Liver (tissue), 9 donors: ENCODE data around the gene WBP2. TPM values are rescaled to one million over a fixed set of nuclear protein-coding genes. Genes with fewer than 3 reads are reported as not detected.
A peak's percentile ranks its signal among the peaks of the same experiment; 100 is the strongest.

Source experiments
- DNase-seq: peaks from one replicate; pipeline ENCODE4 v3.0.0-alpha.2; 2017; ENCODE audit warnings: low spot score
- H3K27ac ChIP-seq, 2 donors: one replicate each; pipeline ENCODE4 v1.7.0; 2013; ENCODE audit warnings: inconsistent platforms in 2 of 2, low read length in 2 of 2, control low read depth in 1 of 2, low read depth in 1 of 2, mild to moderate bottlenecking in 1 of 2
- H3K27me3 ChIP-seq, 4 donors: one replicate each; pipeline versions ENCODE4 v1.6.1 to v1.7.0; 2013; ENCODE audit warnings: low read length in 3 of 4, inconsistent platforms in 1 of 4, mild to moderate bottlenecking in 1 of 4, moderate library complexity in 1 of 4; ENCODE audit not compliant: control insufficient read depth in 4 of 4, insufficient read depth in 4 of 4
- H3K36me3 ChIP-seq, 4 donors: one replicate each; pipeline versions ENCODE4 v1.6.1 to v1.7.0; 2013; ENCODE audit warnings: low read length in 3 of 4, mild to moderate bottlenecking in 3 of 4, low read depth in 1 of 4, moderate library complexity in 1 of 4; ENCODE audit not compliant: control insufficient read depth in 4 of 4, insufficient read depth in 3 of 4
- H3K4me1 ChIP-seq, 4 donors: one replicate each; pipeline versions ENCODE4 v1.6.1 to v1.7.0; 2013; ENCODE audit warnings: low read length in 3 of 4, mild to moderate bottlenecking in 3 of 4, moderate library complexity in 1 of 4; ENCODE audit not compliant: control insufficient read depth in 4 of 4, insufficient read depth in 4 of 4
- H3K4me3 ChIP-seq, 3 donors: one replicate each; pipeline versions ENCODE4 v1.6.1 to v1.7.0; 2013; ENCODE audit warnings: low read length in 3 of 3, control low read depth in 1 of 3, low read depth in 1 of 3, mild to moderate bottlenecking in 1 of 3
- H3K9ac ChIP-seq, 2 donors: one replicate each; pipeline ENCODE4 v1.7.0; 2013; ENCODE audit warnings: low read length in 2 of 2, mild to moderate bottlenecking in 2 of 2, moderate library complexity in 2 of 2, control low read depth in 1 of 2, low read depth in 1 of 2
- H3K9me3 ChIP-seq, 4 donors: one replicate each; pipeline versions ENCODE4 v1.6.1 to v1.7.0; 2013; ENCODE audit warnings: low read length in 3 of 4; ENCODE audit not compliant: control insufficient read depth in 4 of 4
- EGR1 ChIP-seq, 2 donors: IDR thresholded peaks; 2 replicates each; pipeline ENCODE4 v1.6.1; 2016 to 2018; ENCODE audit warnings: antibody characterized with exemption in 2 of 2, low read depth in 2 of 2
- FOXA1 ChIP-seq: IDR thresholded peaks from 2 replicates; pipeline ENCODE4 v1.6.1; 2016; ENCODE audit warnings: antibody characterized with exemption
- FOXA2 ChIP-seq: IDR thresholded peaks from 2 replicates; pipeline ENCODE4 v1.6.1; 2016; ENCODE audit warnings: antibody characterized with exemption
- GABPA ChIP-seq, 2 donors: IDR thresholded peaks in 1 of 2; conservative IDR thresholded peaks in 1 of 2; 2 replicates each; pipeline ENCODE4 v1.6.1; 2016; ENCODE audit warnings: antibody characterized with exemption in 2 of 2, mild to moderate bottlenecking in 1 of 2, moderate library complexity in 1 of 2
- HNF4A ChIP-seq, 2 donors: conservative IDR thresholded peaks; 2 replicates each; pipeline ENCODE4 v1.6.1; 2016; ENCODE audit warnings: antibody characterized with exemption in 2 of 2, mild to moderate bottlenecking in 2 of 2
- HNF4G ChIP-seq: IDR thresholded peaks from 2 replicates; pipeline ENCODE4 v1.6.1; 2016; ENCODE audit warnings: antibody characterized with exemption
- JUND ChIP-seq, 2 donors: IDR thresholded peaks; 2 replicates each; pipeline ENCODE4 v1.6.1; 2016; ENCODE audit warnings: antibody characterized with exemption in 2 of 2
- NR2F2 ChIP-seq: IDR thresholded peaks from 2 replicates; pipeline ENCODE4 v1.6.1; 2016; ENCODE audit warnings: antibody characterized with exemption
- RAD21 ChIP-seq, 2 donors: IDR thresholded peaks; 2 replicates each; pipeline ENCODE4 v1.6.1; 2016; ENCODE audit warnings: antibody characterized with exemption in 2 of 2, mild to moderate bottlenecking in 2 of 2
- SP1 ChIP-seq: IDR thresholded peaks from 2 replicates; pipeline ENCODE4 v1.6.1; 2018; ENCODE audit warnings: antibody characterized with exemption, mild to moderate bottlenecking
- YY1 ChIP-seq: IDR thresholded peaks from 2 replicates; pipeline ENCODE4 v1.6.1; 2016; ENCODE audit warnings: antibody characterized with exemption, mild to moderate bottlenecking
- WGBS: extraction: QIAGEN DNeasy Blood & Tissue Kit; methylation state at CpG from one replicate; pipeline ENCODE4 v1.1.7; 2013; 5-methylcytosine and 5-hydroxymethylcytosine counted together
- polyA plus RNA-seq, 2 donors: library from polyadenylated mRNA; stranded (reverse) in 1 of 2; unstranded in 1 of 2; fragments of 200-250 nt in 1 of 2; fragments of >200 nt in 1 of 2; fragmentation: Nextera tagmentation in 1 of 2; extraction: Ambion mirVana in 1 of 2; gene quantifications; one replicate each; pipeline versions ENCODE4 v1.2.1 to v1.2.3, GENCODE V29; 2013 to 2015
- total RNA-seq, 2 donors: library from RNA; depleted of rRNA; stranded (reverse); fragments of >200 nt; gene quantifications; one replicate each; pipeline ENCODE4 v1.2.3, GENCODE V29; 2014
- TF ChIP-seq, protein P1 (sequence below): IDR thresholded peaks from 2 replicates; pipeline ENCODE4 v1.6.1; 2016; ENCODE audit warnings: antibody characterized with exemption
- TF ChIP-seq, protein P2 (sequence below): fragments of 150-350 bp; IDR thresholded peaks from 2 replicates; pipeline ENCODE4 v1.5.1; 2017; ENCODE audit warnings: improper control_type of control experiment, low read depth, low read length; ENCODE audit not compliant: missing input control
- TF ChIP-seq, protein P3 (sequence below): IDR thresholded peaks from 2 replicates; pipeline ENCODE4 v1.6.1; 2016; ENCODE audit warnings: antibody characterized with exemption
- TF ChIP-seq, protein P4 (sequence below): IDR thresholded peaks from 2 replicates; pipeline ENCODE4 v1.6.1; 2016; ENCODE audit warnings: antibody characterized with exemption
- TF ChIP-seq, protein P5 (sequence below): IDR thresholded peaks from 2 replicates; pipeline ENCODE4 v1.6.1; 2016; ENCODE audit warnings: antibody characterized with exemption, mild to moderate bottlenecking
- donor health status: healthy.
- donor health status: healthy.
- donor health status: healthy.
- donor health status: healthy.
- donor health status: healthy.

The WBP2 gene
- total and polyA plus RNA-seq, 4 donors, result 29.0 to 99.4 (median 51.6) TPM

DNA sequence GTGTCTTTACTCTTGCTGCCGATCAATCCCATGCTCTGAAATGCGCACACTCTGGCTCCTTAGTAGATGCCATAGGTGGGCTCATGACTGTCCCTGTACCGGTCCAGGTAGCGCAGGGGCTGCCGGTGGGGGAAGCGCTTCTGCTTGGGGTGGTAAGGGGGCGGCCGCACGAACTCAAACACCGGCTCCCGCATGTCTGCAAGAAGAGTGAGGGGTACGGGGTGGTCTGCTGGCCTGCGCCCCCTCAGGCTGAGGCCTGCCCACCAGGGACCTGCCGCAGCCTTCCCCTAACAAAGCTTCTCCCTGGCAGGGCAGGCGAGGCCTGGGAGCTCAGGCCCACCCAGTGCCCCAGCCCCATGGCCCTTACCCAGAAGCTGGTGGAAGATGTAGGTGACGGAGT, 43.7 kb upstream of the WBP2 start:
- no peak overlapping the region for H3K9ac ChIP-seq
- DNase-seq, result no peak
- H3K4me3 ChIP-seq, result no peak overlapping the region
- no peak overlapping the region for H3K27ac ChIP-seq
- WGBS, result 98% methylated on average over 16 of the region's 16 CpGs
- H3K36me3 ChIP-seq, result peaks cover 6 to 26% (median 13%) of the 10 kb centered on the region in 4 donors
- H3K9me3 ChIP-seq, result no peaks in the 10 kb centered on the region
- H3K4me1 ChIP-seq, result peaks cover 6 to 47% (median 31%) of the 10 kb centered on the region in 4 donors
- no peaks in the 10 kb centered on the region for H3K27me3 ChIP-seq
- no peak for TF ChIP-seq HNF4A (conservative IDR thresholded peaks at IDR 0.05)
- no peak for TF ChIP-seq SP1
- no peak for TF ChIP-seq HNF4G
- TF ChIP-seq, protein P1, sequence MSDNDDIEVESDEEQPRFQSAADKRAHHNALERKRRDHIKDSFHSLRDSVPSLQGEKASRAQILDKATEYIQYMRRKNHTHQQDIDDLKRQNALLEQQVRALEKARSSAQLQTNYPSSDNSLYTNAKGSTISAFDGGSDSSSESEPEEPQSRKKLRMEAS, result no peak
- no peak for TF ChIP-seq NR2F2
- TF ChIP-seq, protein P2, sequence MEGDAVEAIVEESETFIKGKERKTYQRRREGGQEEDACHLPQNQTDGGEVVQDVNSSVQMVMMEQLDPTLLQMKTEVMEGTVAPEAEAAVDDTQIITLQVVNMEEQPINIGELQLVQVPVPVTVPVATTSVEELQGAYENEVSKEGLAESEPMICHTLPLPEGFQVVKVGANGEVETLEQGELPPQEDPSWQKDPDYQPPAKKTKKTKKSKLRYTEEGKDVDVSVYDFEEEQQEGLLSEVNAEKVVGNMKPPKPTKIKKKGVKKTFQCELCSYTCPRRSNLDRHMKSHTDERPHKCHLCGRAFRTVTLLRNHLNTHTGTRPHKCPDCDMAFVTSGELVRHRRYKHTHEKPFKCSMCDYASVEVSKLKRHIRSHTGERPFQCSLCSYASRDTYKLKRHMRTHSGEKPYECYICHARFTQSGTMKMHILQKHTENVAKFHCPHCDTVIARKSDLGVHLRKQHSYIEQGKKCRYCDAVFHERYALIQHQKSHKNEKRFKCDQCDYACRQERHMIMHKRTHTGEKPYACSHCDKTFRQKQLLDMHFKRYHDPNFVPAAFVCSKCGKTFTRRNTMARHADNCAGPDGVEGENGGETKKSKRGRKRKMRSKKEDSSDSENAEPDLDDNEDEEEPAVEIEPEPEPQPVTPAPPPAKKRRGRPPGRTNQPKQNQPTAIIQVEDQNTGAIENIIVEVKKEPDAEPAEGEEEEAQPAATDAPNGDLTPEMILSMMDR, result no peak
- TF ChIP-seq JUND (IDR thresholded peaks at IDR 0.05), result no peak

DNA sequence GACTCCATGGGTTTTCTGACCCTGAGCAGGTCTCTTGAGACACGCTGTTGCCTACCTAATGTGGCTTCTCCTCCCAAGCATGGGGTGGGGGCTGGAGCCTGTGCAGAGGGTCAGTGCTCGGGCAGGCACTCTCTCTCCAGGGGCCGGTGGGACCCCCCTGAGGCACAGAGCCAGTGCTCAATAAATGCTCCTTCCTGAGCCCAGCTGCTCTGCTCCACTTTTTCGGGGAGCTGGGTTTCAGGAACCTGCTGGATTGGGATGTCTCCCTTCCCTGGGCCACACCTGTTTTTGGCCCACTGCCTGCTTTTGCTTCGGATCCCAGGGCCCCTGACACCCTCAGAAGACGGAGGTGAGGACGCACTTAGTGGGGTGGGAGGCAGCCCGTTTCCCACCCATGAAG, 42.9 kb upstream of the WBP2 start:
- H3K27me3 ChIP-seq, result no peaks in the 10 kb centered on the region
- no peaks in the 10 kb centered on the region for H3K9me3 ChIP-seq
- 91% methylated on average over 8 of the region's 8 CpGs for WGBS
- TF ChIP-seq YY1 (no peak), SP1 (no peak), EGR1 (IDR thresholded peaks at IDR 0.05; ENCODE audit: low read depth in 2 of 2) (no peak), NR2F2 (no peak), HNF4G (no peak)
- peaks cover 6 to 26% (median 13%) of the 10 kb centered on the region in 4 donors for H3K36me3 ChIP-seq
- H3K9ac ChIP-seq, result no peak overlapping the region
- no peak for DNase-seq
- no peak overlapping the region for H3K4me3 ChIP-seq
- peaks cover 3 to 40% (median 28%) of the 10 kb centered on the region in 4 donors for H3K4me1 ChIP-seq
- no peak overlapping the region for H3K27ac ChIP-seq

DNA sequence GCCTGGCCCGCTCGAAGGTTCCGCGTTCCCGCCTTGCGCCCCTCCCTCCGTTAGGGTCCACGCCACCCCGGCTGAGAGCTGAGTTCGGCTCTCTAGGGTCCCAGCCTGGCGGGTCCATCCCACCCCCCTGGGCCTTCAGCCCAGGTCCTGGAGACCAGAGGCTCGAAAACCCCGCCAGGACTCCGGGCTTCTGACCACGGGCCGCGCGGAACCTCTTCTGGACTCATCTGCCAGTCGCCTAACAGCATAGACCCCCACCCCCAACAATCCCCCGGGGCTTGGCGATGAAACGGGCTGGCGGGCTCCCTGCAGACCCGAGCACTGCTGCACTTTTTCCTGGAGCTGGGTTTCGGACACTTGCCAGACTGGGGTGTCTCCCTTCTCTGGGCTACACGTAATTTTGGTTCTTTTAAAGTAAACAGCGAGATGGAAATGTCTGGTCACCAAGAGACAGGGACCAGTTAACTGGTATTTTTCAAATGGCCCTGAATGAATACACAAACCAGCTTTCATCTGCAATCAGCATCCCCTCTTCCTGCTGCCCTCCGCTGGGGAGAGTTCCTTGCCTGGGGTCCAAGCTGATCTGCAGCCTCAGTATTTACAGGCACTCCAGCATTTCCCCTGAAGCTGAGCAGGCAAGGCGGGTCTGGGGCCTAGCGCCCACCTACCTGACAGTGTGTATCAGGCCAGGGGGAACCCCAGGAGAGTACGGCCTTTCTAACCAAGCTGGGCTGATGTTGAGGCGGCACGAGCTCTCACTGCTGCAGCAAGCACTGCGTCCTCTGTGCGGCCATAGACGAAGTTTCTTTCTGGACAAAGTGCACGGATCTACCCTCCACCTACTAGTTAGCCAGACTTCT, 42.3 kb upstream of the WBP2 start:
- Histone ChIP-seq H3K36me3 (peaks cover 6 to 26% (median 13%) of the 10 kb centered on the region in 4 donors), H3K27ac (peak overlapping the region; percentile 78 to 83), H3K27me3 (no peaks in the 10 kb centered on the region), H3K9ac (no peak overlapping the region), H3K4me1 (peaks cover 3 to 43% (median 30%) of the 10 kb centered on the region in 4 donors), H3K9me3 (no peaks in the 10 kb centered on the region), H3K4me3 (peak overlapping the region in 1 of 3 donors; percentile 69)
- DNase-seq, result no peak
- WGBS, result 75% methylated on average over 37 of the region's 37 CpGs
- TF ChIP-seq, protein P3, sequence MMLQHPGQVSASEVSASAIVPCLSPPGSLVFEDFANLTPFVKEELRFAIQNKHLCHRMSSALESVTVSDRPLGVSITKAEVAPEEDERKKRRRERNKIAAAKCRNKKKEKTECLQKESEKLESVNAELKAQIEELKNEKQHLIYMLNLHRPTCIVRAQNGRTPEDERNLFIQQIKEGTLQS, result no peak
- TF ChIP-seq GABPA (IDR thresholded peaks at IDR 0.05 in 1 of 2, conservative IDR thresholded peaks at IDR 0.05 in 1 of 2), result no peak
- TF ChIP-seq, protein P4, sequence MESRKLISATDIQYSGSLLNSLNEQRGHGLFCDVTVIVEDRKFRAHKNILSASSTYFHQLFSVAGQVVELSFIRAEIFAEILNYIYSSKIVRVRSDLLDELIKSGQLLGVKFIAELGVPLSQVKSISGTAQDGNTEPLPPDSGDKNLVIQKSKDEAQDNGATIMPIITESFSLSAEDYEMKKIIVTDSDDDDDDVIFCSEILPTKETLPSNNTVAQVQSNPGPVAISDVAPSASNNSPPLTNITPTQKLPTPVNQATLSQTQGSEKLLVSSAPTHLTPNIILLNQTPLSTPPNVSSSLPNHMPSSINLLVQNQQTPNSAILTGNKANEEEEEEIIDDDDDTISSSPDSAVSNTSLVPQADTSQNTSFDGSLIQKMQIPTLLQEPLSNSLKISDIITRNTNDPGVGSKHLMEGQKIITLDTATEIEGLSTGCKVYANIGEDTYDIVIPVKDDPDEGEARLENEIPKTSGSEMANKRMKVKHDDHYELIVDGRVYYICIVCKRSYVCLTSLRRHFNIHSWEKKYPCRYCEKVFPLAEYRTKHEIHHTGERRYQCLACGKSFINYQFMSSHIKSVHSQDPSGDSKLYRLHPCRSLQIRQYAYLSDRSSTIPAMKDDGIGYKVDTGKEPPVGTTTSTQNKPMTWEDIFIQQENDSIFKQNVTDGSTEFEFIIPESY, result no peak
- no peak for TF ChIP-seq FOXA2
- TF ChIP-seq, protein P2, result no peak
- TF ChIP-seq FOXA1, result no peak
- TF ChIP-seq RAD21 (IDR thresholded peaks at IDR 0.05), result no peak
- TF ChIP-seq, protein P5, sequence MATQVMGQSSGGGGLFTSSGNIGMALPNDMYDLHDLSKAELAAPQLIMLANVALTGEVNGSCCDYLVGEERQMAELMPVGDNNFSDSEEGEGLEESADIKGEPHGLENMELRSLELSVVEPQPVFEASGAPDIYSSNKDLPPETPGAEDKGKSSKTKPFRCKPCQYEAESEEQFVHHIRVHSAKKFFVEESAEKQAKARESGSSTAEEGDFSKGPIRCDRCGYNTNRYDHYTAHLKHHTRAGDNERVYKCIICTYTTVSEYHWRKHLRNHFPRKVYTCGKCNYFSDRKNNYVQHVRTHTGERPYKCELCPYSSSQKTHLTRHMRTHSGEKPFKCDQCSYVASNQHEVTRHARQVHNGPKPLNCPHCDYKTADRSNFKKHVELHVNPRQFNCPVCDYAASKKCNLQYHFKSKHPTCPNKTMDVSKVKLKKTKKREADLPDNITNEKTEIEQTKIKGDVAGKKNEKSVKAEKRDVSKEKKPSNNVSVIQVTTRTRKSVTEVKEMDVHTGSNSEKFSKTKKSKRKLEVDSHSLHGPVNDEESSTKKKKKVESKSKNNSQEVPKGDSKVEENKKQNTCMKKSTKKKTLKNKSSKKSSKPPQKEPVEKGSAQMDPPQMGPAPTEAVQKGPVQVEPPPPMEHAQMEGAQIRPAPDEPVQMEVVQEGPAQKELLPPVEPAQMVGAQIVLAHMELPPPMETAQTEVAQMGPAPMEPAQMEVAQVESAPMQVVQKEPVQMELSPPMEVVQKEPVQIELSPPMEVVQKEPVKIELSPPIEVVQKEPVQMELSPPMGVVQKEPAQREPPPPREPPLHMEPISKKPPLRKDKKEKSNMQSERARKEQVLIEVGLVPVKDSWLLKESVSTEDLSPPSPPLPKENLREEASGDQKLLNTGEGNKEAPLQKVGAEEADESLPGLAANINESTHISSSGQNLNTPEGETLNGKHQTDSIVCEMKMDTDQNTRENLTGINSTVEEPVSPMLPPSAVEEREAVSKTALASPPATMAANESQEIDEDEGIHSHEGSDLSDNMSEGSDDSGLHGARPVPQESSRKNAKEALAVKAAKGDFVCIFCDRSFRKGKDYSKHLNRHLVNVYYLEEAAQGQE, result no peak
- TF ChIP-seq HNF4G, result no peak
- TF ChIP-seq HNF4A (conservative IDR thresholded peaks at IDR 0.05), result no peak
